Lung microvascular endothelial cell (primary cell): ENCODE results near the gene MYD88. TPM values are rescaled to one million over a fixed set of nuclear protein-coding genes. Genes with fewer than 3 reads are reported as not detected.

Experiments used
- DNase-seq, 2 donors: peaks; one replicate each; pipeline versions ENCODE4 v3.0.0 to v3.0.0-alpha.2; 2010; ENCODE audit warnings: low read depth in 2 of 2
- total RNA-seq: library from RNA; depleted of rRNA; stranded (reverse); fragments of >200 nt; gene quantifications from 2 replicates; pipeline ENCODE4 v1.2.1, GENCODE V29; 2014

MYD88 gene
- total RNA-seq, 1 donor from 2014 or later = 13.1 TPM

DNA sequence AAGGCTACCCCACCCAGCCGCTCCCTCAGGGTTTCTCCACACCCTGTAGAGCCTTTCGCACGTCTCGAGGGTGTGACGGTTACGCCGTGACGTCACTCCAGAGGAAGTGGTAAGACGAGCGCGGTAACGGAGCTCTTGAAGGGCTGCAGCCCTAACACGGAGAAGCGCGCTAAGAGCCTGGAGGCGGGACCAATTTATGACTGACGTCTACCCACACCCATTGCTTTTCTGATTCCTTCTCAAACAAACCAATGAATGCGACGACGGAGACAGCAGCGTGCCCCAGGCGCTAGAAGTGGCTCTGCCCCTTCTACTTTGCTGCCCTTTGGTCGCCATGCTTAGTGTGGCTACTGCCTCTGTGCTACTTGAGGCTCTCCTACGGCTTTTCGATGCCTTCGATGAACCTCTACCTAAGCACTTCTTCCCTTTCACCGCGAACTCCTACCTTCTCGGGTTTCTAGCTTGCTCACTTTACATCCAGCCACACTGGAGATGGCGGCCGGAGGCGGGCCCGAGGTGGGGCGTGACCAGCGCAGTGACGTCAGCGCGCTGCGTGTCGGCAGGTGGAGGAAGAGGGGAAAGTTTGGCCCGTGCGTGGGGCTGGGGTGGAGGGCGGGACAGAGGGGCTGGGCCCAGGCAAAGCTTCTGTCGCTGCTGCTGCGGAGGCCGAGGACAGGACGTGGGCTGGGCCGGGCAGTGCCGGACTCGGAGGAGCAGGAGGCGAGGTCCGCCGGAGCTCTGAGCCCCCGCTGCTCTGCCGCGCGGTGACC lies 26.7 kb downstream of the MYD88 start, which contains the start of gene OXSR1:
OXSR1 (plus strand) TSS at position 586 of the 770 bp plus-strand sequence. CDS start 340 bp downstream, outside the sequence.
- peak; percentile 100 for DNase-seq

DNA sequence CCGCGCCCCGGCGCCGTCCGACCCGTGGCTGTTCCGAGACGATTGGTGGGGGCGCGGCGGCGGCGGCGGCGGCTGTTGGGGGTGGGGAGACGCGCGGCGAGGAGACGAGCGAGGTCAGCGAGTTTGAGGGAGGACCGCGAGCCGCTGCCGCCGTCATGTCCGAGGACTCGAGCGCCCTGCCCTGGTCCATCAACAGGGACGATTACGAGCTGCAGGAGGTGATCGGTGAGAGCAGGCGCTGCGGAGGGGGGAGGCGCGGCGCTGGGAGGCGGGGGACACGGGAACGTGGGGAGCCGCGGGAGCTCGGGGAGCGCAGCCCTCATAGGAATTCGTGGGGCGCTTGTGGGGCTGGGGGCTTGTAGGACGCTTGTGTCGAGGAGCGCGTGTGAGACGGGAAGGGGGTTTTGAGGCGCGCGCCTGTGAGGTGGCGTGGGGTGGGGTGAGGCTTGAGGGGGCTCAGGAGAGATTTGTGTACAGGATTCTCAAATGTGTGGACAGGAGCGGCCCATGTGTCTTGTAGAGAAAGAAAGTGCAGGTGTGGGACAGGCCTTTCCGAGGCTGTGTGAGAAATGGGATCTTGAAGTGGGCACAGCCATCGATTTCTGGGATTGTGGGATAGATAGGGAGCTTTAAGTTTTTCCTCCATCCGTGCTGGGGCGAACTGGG lies 27.4 kb downstream of the MYD88 start:
- peak in 1 of 2 donors; percentile 68 for DNase-seq

DNA sequence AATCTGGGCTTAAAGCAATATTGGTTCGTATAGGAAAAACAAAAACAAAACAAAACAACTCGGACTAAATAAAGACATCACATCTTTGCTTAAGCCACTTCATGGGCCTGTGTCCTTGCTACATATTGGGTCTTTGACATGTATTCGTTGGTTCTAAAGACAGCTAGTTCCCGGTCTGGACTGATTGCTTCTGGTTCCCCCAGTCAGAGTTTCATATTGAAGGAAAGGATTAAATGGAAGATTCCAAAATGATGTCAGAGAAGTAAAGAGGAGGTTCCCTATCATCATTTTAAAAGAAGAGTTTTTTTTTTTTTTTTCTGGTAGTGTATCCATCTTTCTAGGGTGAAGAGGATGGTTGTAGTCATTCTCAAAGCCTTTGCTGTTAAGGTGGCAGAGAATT lies 29.1 kb downstream of the MYD88 start:
- DNase-seq = no peak

DNA sequence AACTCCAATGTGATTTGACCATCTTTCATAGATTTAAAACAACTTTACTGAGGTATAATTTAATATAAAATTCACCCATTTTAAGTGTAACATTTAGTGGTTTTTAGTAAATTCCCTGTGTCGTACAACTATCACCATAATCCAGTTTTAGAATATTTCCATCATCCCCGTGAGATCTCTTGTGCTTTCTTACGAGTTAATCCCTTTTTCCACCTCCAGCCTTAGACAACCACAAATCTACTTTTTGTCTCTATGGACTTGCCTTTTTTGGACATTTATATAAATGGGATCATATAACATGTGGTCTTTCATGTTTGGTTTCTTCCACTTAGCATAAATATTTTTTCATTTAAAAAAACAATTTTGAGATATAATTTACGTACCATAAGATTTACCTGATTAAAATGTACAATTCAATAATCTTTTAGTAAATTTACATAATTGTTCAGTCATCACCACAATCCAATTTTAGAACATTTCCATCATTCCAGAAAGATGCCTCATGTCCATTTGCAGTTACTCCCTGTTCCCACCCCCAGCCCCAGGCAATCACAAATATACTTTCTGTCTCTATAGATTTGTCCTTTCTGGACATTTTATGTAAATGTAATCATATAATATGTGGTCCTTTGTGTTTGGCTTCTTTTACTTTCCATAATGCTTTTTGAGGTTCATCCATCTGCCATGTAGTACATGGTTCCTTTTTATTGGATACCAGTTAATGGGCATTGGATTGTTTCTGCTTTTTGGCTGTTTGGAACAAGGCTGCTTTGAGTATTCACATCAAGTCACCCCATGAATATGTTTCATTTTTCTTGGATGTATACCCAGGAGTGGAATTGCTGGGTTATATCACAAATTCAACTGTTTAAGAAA lies 29.9 kb downstream of the MYD88 start:
- DNase-seq = peak in 1 of 2 donors; percentile 17

DNA sequence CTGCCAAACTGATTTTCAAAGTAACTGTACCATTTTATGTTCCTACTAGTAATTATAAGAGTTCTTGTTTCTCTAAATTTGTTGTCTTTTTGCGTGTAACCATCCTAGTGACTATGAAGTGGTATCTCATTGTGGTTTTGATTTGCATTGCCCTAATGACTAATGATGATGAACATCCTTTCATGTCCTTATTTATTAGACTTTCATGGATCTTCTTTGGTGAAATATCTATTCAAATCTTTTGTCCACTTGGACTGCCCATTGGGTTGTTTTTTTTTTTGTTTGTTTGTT lies 30.5 kb downstream of the MYD88 start:
- peak in 1 of 2 donors; percentile 20 for DNase-seq

DNA sequence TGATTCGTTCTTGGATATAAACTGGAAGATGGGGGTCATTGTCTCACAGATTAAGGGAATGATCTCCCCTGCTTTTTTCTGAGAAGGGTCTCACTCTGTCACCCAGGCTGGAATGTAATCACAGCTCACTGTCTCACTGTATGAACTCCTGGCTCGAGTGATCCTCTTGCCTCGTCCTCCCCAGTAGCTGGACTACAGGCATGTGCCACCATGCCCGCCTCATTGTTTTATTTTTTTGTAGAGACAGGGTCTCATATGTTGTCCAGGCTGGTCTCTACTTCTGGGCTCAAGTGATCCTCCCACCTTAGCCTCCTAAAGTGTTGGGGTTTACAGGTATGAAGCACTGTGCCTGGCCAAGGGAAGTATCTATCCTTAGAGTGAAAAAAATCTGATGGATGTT lies 32.3 kb downstream of the MYD88 start:
- DNase-seq = no peak

DNA sequence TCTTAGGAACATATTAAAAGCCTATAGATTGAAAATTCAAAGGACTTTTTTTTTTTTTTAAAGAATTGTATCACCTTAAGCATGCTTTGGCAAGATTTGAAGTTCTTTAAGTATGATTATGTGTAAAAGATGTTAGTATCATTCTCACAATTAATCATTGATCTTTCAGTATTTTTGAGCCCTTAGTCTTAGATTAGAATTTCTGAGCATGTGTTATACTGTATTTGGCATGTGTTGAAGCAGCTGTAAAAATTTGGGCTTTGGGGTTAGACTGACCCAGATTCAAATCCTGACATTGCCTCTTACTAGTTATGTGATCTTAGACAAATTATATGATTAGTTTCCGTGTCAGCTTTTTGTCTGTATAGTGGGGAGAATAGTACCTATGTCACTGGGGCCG lies 33.2 kb downstream of the MYD88 start:
- DNase-seq = no peak

DNA sequence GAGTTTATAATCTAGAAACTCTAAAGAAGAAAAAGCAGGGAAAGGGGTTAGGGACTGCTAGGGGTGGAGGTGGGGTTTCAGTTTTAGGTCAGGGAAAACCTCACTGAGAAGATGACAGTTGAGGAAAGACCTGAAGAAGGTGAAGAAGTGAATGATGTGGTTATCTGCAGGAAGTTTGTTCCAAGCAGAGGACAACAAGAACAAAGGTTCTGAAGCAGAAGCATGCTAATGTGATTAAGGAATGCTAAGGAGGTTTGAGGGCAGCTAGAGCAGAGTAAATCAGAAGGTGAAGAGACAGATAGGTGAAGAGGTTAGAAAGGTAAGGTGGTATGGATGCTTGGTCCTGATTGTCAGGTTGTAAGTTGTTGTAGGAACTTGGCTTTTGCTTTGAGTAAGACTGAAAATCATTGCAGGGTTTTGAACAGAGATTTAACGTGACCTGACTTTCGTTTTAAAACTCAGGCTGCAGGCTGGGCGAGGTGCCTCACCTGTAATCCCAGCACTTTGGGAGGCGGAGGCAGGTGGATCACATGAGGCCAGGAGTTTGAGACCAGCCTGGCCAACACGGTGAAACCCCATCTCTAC lies 35.5 kb downstream of the MYD88 start:
- DNase-seq = no peak

DNA sequence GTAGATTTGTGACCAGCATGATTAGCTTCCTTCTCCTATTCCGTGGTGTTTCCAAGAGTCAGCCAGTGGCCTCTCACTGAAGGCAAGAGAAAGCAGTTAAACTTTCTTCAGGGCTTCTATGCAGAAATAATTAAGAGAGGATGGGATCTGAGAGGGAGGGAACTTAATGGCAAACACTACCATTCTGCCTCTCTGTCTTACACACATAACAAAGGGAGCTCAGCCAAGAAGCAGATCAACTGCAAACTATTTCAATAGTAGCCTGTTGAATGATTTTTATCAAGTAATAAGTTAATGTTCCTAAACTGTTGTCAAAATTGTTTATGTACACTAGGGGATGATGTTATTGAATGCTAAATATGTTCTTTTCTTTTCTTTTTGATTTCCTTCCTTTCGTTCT lies 38.7 kb downstream of the MYD88 start:
- no peak for DNase-seq

DNA sequence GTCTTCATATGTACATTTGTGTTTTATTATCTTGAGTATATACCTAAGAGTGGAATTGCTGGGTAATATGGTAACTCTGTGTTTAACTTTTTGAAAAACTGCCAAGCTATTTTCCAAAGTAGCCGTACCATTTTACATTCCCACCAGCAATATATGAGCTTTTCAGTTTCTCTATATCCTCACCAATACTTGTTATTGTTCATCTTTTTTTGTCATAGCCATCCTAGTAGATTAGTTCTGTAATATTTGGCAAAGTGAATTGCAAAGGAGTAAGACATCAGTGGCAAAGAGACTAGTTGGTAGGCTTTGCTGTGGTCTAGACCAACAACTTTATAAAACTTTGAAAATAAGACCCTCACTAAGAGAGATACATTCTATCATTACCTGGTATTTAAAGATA lies 48.3 kb downstream of the MYD88 start:
- no peak for DNase-seq

DNA sequence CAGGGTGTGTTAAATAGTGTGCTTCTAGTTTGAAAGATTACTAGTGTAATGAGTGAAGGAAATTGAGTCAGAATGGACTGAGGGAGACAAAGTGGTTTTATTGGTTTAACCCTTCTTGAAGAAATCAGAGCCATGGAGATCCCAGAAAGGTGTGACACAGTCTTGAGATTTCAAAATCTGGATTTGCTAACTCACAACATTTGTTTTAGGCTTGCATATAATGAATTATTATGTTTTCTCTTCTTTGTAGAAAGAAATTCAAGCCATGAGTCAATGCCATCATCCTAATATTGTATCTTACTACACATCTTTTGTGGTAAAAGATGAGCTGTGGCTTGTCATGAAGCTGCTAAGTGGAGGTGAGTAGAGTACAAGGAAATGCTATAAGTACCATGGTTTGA lies 52.0 kb downstream of the MYD88 start:
- DNase-seq = no peak

Other genes with a start within 250 kb of the MYD88 start
- gene VILL, start 147.9 kb upstream of the MYD88 start, total RNA-seq = 2.8 and 3.1 TPM in 2 replicates
- 11.1 and 13.7 TPM in 2 replicates for gene PLCD1, start 109.0 kb upstream of the MYD88 start, total RNA-seq
- gene DLEC1, start 99.5 kb upstream of the MYD88 start, total RNA-seq = not detected in 2 replicates
- gene ACAA1, start 1.5 kb upstream of the MYD88 start, total RNA-seq = 32.5 and 32.9 TPM in 2 replicates
- gene OXSR1, start 26.9 kb downstream of the MYD88 start, total RNA-seq = 24.0 and 32.1 TPM in 2 replicates
- gene SLC22A13, start 127.2 kb downstream of the MYD88 start, total RNA-seq = under 0.01 TPM in 2 replicates
- not detected in 2 replicates for gene SLC22A14, start 143.6 kb downstream of the MYD88 start, total RNA-seq
- gene XYLB, start 208.1 kb downstream of the MYD88 start, total RNA-seq = 1.3 and 1.8 TPM in 2 replicates